Measurements from ENCODE around the gene THUMPD2.

THUMPD2 gene

DNA sequence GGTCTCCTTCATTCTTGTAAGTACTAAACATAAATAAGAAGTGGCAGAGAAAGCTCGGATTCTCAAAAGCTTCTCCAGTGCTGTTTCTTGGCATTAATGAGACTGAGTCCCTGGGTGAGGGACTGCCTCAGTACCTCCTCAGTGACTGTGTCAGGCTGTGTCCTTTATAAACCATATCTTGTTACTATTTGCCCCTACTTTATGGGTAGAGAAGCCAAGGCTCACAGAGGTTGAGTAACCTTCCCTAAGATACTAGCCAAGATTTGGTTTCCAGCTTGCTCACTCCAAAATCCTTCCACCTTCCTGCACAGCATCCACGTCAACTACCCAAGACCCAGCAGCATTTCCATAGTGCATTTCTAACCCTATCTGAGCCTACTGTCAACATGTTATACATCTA is 55.6 kb downstream of the THUMPD2 start:
- DNase-seq (ENCODE audit: low read depth) = no peak
- no peak overlapping the region for H3K4me3 ChIP-seq (ENCODE audit: low read depth, low read length)
- TF ChIP-seq, protein P1, sequence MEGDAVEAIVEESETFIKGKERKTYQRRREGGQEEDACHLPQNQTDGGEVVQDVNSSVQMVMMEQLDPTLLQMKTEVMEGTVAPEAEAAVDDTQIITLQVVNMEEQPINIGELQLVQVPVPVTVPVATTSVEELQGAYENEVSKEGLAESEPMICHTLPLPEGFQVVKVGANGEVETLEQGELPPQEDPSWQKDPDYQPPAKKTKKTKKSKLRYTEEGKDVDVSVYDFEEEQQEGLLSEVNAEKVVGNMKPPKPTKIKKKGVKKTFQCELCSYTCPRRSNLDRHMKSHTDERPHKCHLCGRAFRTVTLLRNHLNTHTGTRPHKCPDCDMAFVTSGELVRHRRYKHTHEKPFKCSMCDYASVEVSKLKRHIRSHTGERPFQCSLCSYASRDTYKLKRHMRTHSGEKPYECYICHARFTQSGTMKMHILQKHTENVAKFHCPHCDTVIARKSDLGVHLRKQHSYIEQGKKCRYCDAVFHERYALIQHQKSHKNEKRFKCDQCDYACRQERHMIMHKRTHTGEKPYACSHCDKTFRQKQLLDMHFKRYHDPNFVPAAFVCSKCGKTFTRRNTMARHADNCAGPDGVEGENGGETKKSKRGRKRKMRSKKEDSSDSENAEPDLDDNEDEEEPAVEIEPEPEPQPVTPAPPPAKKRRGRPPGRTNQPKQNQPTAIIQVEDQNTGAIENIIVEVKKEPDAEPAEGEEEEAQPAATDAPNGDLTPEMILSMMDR (IDR thresholded peaks at IDR 0.05; ENCODE audit: low read depth, low read length, missing control alignments) = no peak

DNA sequence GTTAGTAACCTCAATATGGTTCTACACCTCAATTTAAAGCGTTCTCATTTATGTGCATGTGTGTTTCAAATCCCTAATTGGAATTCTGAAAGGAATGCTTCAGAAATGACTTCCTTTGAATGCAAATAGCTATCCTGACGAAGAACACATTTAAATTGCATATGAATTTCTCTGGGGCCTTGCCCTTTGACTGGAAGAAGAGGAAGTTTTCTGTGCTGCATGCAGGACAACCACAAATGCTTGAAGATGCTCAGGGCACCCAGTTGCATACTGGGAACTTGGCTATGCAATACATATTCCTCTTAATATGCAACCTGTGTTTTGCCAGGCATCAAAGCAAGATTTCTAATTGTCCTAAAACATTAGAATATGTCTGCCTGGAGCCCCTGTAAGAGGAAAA is 58.1 kb downstream of the THUMPD2 start:
- TF ChIP-seq, protein P1 (IDR thresholded peaks at IDR 0.05; ENCODE audit: low read depth, low read length, missing control alignments) = no peak
- H3K4me3 ChIP-seq (ENCODE audit: low read depth, low read length) = no peak overlapping the region
- no peak for DNase-seq (ENCODE audit: low read depth)

DNA sequence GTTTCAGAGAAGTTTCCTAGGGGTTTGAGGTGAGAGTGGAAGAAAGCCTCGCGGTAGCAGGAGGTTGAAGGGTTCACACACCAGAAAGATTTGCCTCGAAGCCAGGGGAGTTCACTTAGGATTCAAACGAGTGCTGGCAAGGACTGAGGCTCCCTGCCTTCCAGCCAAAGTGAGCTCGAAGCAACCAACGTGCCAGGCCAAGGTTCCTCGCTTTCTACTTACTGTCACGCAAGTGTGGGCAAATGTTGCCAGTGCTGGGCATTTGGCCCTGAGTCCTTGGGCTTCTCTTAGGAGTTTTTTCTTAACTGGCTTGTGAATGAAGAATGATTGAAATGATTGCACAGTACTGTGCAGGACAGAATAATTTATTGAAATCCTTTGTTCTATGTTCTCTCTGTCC is 59.7 kb downstream of the THUMPD2 start:
- DNase-seq (ENCODE audit: low read depth) = no peak
- TF ChIP-seq, protein P1 (IDR thresholded peaks at IDR 0.05; ENCODE audit: low read depth, low read length, missing control alignments) = no peak

DNA sequence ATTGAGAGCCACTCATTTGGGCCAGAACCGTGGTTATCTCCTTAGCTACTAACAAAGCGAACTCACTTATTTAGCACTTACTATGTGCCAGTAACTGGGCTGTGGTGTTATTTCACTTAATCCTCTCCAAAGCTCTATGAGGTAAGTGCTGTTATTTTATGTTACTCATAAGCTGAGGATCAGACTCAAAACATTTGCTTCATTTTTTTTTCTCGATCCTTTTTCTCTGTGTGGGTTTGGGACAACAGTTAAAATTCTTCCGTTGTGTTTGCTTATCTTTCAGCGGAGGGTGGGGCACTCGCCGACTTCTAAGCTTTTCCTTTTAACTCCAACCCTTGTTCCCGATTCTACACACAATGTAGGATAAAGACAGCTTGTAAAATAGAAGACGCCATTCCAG is 60.6 kb downstream of the THUMPD2 start:
- H3K4me3 ChIP-seq (ENCODE audit: low read depth, low read length) = no peak overlapping the region

More for the DNA sequence above, 59.7 kb downstream of the THUMPD2 start:
- H3K4me3 ChIP-seq (ENCODE audit: low read depth, low read length) = no peak overlapping the region

DNA sequence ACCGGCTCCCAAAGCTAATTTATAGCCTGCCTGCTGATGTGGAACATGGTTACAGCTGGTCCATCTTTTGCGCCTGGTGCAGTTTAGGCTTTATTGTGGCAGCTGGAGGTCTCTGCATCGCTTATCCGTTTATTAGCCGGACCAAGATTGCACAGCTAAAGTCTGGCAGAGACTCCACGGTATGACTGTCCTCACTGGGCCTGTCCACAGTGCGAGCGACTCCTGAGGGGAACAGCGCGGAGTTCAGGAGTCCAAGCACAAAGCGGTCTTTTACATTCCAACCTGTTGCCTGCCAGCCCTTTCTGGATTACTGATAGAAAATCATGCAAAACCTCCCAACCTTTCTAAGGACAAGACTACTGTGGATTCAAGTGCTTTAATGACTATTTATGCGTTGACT is 62.0 kb downstream of the THUMPD2 start:
- no peak for DNase-seq (ENCODE audit: low read depth)
- TF ChIP-seq, protein P1 (IDR thresholded peaks at IDR 0.05; ENCODE audit: low read depth, low read length, missing control alignments) = no peak
- H3K4me3 ChIP-seq (ENCODE audit: low read depth, low read length) = no peak overlapping the region

More for the DNA sequence above, 60.6 kb downstream of the THUMPD2 start:
- no peak for DNase-seq (ENCODE audit: low read depth)
- TF ChIP-seq, protein P1 (IDR thresholded peaks at IDR 0.05; ENCODE audit: low read depth, low read length, missing control alignments) = no peak

DNA sequence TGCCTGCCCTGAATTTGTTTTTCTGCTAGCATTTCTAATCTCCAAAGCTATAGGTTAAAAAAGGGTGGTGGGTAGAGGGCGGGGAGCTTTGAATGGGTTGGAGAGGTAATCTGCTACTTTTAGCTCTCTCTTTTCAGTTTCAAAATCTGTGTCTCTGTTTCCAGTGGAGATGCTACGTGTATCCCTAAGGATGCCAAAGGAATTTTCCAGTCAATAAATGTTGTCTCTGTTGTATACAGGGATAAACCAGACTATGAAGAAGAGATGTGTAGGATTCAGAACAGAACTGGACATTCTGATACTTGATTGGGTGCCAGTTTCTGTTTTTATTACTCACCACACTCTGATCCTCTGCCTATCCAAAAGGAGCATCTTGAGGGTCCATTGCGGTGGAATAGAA is 63.2 kb downstream of the THUMPD2 start:
- no peak for DNase-seq (ENCODE audit: low read depth)
- H3K4me3 ChIP-seq (ENCODE audit: low read depth, low read length) = no peak overlapping the region
- TF ChIP-seq, protein P1 (IDR thresholded peaks at IDR 0.05; ENCODE audit: low read depth, low read length, missing control alignments) = no peak

DNA sequence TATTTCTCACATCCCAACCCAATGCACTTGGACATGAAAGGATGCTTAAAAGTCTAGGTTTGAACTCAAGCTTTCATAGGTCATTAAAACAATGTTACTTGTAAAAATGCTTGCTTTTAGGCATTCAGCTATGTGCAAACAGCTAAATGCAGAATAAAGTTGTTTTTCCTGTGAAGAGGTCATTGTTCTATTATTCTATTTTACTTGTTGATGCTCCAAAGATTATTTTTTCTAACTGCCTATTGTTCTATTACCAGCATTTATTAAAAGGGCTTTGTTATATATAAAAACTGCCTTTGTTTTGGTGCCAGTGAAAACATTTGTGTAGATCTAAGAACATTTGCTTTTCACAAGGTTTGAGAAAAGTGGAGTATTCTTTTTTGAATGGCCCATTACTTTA is 64.0 kb downstream of the THUMPD2 start:
- DNase-seq (ENCODE audit: low read depth) = no peak
- TF ChIP-seq, protein P1 (IDR thresholded peaks at IDR 0.05; ENCODE audit: low read depth, low read length, missing control alignments) = no peak
- H3K4me3 ChIP-seq (ENCODE audit: low read depth, low read length) = no peak overlapping the region

All from GM12864 (cell line).